GM12891 (cell line): ENCODE data around the gene FBXO21.

Experiments
- DNase-seq: peaks from one replicate; pipeline ENCODE4 v3.0.0; 2011; ENCODE audit warnings: low spot score; ENCODE audit not compliant: insufficient read length
- FAIRE-seq: peaks from 2 replicates; lab custom pipeline; 2011; peaks lifted over from hg19 to GRCh38; lab: Jason Lieb, UNC
- PAX5 ChIP-seq: IDR thresholded peaks from 2 replicates; pipeline ENCODE4 v1.6.1; 2011; ENCODE audit warnings: low read length, moderate library complexity, mild to moderate bottlenecking; ENCODE audit not compliant: insufficient read depth, severe bottlenecking
- POLR2A ChIP-seq: IDR thresholded peaks from 2 replicates; pipeline ENCODE4 v1.6.1; 2011; ENCODE audit warnings: low read depth, low read length, control low read depth
- POLR2AphosphoS5 ChIP-seq: IDR thresholded peaks from 2 replicates; pipeline ENCODE4 v1.6.1; 2011; ENCODE audit warnings: low read depth, low read length, control low read depth
- POU2F2 ChIP-seq: IDR thresholded peaks from 2 replicates; pipeline ENCODE4 v1.6.1; 2011; ENCODE audit warnings: low read depth, mild to moderate bottlenecking, control low read depth, low read length, moderate library complexity
- SPI1 ChIP-seq: IDR thresholded peaks from 2 replicates; pipeline ENCODE4 v1.6.1; 2011; ENCODE audit warnings: low read depth, low read length, control low read depth
- TAF1 ChIP-seq: IDR thresholded peaks from 2 replicates; pipeline ENCODE4 v1.6.1; 2011; ENCODE audit warnings: low read depth, low read length, control low read depth

FBXO21 gene

DNA sequence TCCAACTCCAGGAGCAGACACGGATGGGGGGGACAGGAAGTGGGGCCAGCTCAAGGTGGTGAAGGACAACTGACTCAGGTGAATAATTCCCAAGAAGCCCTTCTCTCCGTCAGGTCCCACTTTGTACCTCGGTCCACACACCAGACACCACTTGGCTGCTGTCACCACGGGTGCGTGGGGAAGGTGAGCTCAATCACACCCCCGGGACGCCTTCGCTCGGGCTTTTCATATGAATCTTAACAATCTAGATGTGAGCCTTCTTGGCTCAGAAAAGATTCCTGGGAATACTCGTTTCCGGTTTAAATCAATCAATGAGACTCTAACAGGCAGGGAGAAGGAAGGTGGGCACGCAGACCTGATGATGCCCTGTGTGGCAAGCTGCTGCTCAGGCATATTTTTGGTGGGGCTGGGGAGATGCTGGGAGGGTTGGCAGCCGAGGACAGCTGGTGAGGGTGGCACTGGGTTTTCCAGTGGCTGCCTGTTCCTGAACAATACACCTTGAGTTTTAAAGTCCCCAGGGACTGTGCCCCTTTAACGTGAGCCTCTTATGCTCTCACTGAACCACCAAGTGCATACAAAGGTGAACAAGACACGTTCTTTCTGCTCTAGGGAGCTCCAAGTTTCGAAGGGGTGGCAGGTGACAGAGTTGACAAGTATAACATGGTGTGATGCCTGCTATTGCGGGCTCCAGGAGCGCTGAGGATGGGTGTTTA, 96.2 kb downstream of the FBXO21 start:
- TF ChIP-seq SPI1 (no peak), TAF1 (no peak), POLR2A (no peak), POU2F2 (no peak), POLR2AphosphoS5 (no peak), PAX5 (no peak)
- DNase-seq (no peak), FAIRE-seq (no peak)

DNA sequence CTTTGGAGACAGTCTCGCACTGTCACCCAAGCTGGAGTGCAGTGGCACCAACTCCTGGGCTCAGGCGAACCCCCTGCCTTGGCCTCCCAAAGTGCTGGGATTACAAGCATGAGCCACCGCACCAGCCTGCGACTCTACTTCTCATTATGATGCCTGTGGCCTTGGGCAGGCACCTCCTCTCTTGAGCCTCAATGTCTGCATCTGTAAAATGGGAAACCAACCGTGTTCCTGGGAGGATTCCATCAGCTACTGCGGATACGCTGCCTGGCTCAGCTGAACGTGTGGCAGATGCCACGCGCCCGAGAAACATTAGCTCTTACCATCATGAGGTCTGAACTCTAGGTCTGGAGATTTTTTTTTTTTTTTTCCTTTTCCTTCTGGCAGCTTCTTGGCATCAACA, 96.8 kb downstream of the FBXO21 start:
- no peak for DNase-seq
- no peak for FAIRE-seq
- TF ChIP-seq POU2F2 (no peak), PAX5 (no peak), POLR2AphosphoS5 (no peak), POLR2A (no peak), TAF1 (no peak), SPI1 (no peak)

DNA sequence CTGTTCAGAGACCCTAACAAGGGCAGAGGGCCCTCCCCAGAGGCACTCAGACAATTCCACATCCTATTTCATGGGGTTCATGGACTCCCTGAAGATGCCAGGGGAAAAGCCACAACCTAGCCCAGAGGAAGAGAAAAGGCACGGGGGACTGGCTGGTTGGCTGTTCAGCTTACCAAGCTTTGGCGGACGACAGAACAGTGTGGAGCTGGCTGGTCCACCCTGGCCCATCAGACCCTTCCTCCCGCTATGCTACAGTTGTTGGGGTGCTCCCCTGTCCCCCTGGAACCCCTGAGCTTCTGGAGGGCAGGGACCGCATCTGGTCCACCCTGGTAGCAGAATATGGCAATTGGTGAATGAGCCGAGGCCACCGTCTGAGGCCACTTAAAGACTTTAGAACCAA, 97.4 kb downstream of the FBXO21 start:
- no peak for DNase-seq
- TF ChIP-seq TAF1 (no peak), POLR2AphosphoS5 (no peak), PAX5 (no peak), SPI1 (no peak), POU2F2 (no peak)
- FAIRE-seq = no peak

DNA sequence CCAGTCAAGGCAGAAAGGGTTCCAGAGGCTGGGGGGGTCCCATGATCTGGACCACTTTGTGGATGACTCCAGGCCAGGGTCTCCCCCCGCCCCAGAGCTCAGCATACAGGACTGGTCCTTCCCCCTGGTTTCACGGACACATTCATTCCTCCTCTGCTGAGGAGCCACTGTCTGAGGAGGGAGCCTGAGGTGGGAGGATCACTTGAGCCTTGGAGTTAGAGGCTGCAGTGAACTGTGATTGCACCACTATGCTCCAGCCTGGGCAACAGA, 97.8 kb downstream of the FBXO21 start:
- TF ChIP-seq SPI1 = no peak
- no peak for TF ChIP-seq POU2F2
- TF ChIP-seq POLR2AphosphoS5 = no peak
- TF ChIP-seq TAF1 = no peak
- TF ChIP-seq PAX5 = no peak
- no peak for TF ChIP-seq POLR2A
- no peak for DNase-seq
- FAIRE-seq = no peak
